Neural cell (in vitro differentiated cells): ENCODE data around the gene FAM25G.

ENCODE experiments used
- CTCF ChIP-seq: fragments of 450-650 bp; IDR thresholded peaks from 2 replicates; pipeline ENCODE4 v1.5.1; 2014; ENCODE audit warnings: antibody characterized with exemption, mild to moderate bottlenecking, moderate library complexity; ENCODE audit not compliant: poor library complexity, severe bottlenecking
- EP300 ChIP-seq: fragments of 450-650 bp; conservative IDR thresholded peaks from 2 replicates; pipeline ENCODE4 v1.6.1; 2014; ENCODE audit warnings: antibody characterized with exemption, mild to moderate bottlenecking, moderate library complexity; ENCODE audit not compliant: poor library complexity, severe bottlenecking
- EZH2 ChIP-seq: fragments of 200-600, 300-800 bp; shearing (Covaris generic), sonication (generic); IDR thresholded peaks from 2 replicates; pipeline ENCODE4 v1.6.1; 2014; ENCODE audit warnings: antibody characterized with exemption, low read length, borderline replicate concordance, mild to moderate bottlenecking; ENCODE audit not compliant: insufficient read depth, poor library complexity, severe bottlenecking
- MXI1 ChIP-seq: fragments of 450-650 bp; conservative IDR thresholded peaks from 2 replicates; pipeline ENCODE4 v1.6.1; 2014; ENCODE audit warnings: antibody characterized with exemption, mild to moderate bottlenecking; ENCODE audit not compliant: poor library complexity, severe bottlenecking
- POLR2AphosphoS5 ChIP-seq: IDR thresholded peaks from 2 replicates; pipeline ENCODE4 v1.6.1; 2012
- RAD21 ChIP-seq: fragments of 450-650 bp; conservative IDR thresholded peaks from 2 replicates; pipeline ENCODE4 v1.6.1; 2014; ENCODE audit warnings: antibody characterized with exemption, mild to moderate bottlenecking, moderate library complexity
- REST ChIP-seq: IDR thresholded peaks from 2 replicates; pipeline ENCODE4 v1.6.1; 2012; ENCODE audit warnings: borderline replicate concordance
- SMC3 ChIP-seq: fragments of 450-650 bp; conservative IDR thresholded peaks from 2 replicates; pipeline ENCODE4 v1.6.1; 2014; ENCODE audit warnings: antibody characterized with exemption, mild to moderate bottlenecking, moderate library complexity; ENCODE audit not compliant: poor library complexity
- TAF1 ChIP-seq: IDR thresholded peaks from 2 replicates; pipeline ENCODE4 v1.6.1; 2012; ENCODE audit warnings: low read depth

- no peak for TF ChIP-seq EZH2
- no peak for TF ChIP-seq CTCF
- TF ChIP-seq MXI1, result no peak
- TF ChIP-seq RAD21, result no peak
- TF ChIP-seq POLR2AphosphoS5, result no peak
- TF ChIP-seq REST, result no peak
- TF ChIP-seq EP300, result no peak
- TF ChIP-seq TAF1, result no peak
- no peak for TF ChIP-seq SMC3
Observed at GRCh38 chr10:47456079-47456785, 35.3 kb downstream of the FAM25G start.
